ENCODE measurements around the gene EID2. TPM values are rescaled to one million over a fixed set of nuclear protein-coding genes. Genes with fewer than 3 reads are reported as not detected.

Gene EID2
- total RNA-seq, 1 donor from 2014 or later, result 17.2 TPM

DNA sequence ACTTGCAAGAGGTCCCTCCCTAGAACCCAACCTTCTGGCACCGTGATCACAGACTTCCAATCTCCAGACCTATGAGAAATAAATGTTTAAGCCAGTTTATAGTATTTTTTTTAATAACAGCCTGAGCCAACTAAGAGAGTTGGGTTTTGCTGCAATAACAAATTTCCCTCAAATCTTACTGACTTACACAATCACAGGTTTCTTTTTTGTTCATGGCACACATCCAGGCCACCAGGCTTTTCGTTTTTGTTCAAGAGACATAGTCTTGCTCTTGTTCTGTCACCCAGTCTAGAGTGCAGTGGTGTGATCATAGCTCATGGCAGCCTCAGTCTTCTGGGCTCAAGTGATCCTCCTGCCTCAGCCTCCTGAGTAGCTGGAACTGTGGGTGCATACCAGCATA is 27.0 kb downstream of the EID2 start:
- FAIRE-seq, result no peak
- Histone ChIP-seq H3K4me1 (ENCODE audit: insufficient read depth, low read length) (peaks cover 8% of the 10 kb centered on the region), H3K36me3 (ENCODE audit: insufficient read depth, low read length) (no peaks in the 10 kb centered on the region), H3K4me3 (ENCODE audit: insufficient read depth, low read depth, low read length) (no peak overlapping the region), H3K79me2 (ENCODE audit: insufficient read depth, low read length) (no peaks in the 10 kb centered on the region), H3K9me3 (ENCODE audit: insufficient read depth, low read depth, low read length) (peaks cover 2% of the 10 kb centered on the region), H2AFZ (ENCODE audit: low read depth, low read length) (no peak overlapping the region), H3K27ac (ENCODE audit: low read depth, low read length) (no peak overlapping the region), H3K4me2 (ENCODE audit: low read length) (no peak overlapping the region), H4K20me1 (ENCODE audit: insufficient read depth, low read length) (no peaks in the 10 kb centered on the region), H3K27me3 (ENCODE audit: insufficient read depth, low read length) (peaks cover 41% of the 10 kb centered on the region), H3K9ac (ENCODE audit: low read length) (no peak overlapping the region)
- DNase-seq (ENCODE audit: low read depth), result no peak
- H3K27ac Mint-ChIP-seq (ENCODE audit: unreplicated experiment), result no peak overlapping the region
- H3K36me3 Mint-ChIP-seq (ENCODE audit: low read depth, unreplicated experiment), result peaks cover 6% of the 10 kb centered on the region
- peaks cover 4% of the 10 kb centered on the region for H3K9me3 Mint-ChIP-seq (ENCODE audit: unreplicated experiment)
- no peaks in the 10 kb centered on the region for H3K4me1 Mint-ChIP-seq (ENCODE audit: low read depth, unreplicated experiment)
- TF ChIP-seq EZH2 (IDR thresholded peaks at IDR 0.05; ENCODE audit: insufficient read depth, low read length), result no peak
- TF ChIP-seq, protein P1, sequence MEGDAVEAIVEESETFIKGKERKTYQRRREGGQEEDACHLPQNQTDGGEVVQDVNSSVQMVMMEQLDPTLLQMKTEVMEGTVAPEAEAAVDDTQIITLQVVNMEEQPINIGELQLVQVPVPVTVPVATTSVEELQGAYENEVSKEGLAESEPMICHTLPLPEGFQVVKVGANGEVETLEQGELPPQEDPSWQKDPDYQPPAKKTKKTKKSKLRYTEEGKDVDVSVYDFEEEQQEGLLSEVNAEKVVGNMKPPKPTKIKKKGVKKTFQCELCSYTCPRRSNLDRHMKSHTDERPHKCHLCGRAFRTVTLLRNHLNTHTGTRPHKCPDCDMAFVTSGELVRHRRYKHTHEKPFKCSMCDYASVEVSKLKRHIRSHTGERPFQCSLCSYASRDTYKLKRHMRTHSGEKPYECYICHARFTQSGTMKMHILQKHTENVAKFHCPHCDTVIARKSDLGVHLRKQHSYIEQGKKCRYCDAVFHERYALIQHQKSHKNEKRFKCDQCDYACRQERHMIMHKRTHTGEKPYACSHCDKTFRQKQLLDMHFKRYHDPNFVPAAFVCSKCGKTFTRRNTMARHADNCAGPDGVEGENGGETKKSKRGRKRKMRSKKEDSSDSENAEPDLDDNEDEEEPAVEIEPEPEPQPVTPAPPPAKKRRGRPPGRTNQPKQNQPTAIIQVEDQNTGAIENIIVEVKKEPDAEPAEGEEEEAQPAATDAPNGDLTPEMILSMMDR (IDR thresholded peaks at IDR 0.05; ENCODE audit: insufficient read depth, low read depth, low read length), result no peak
- H3K27me3 Mint-ChIP-seq (ENCODE audit: low read depth, unreplicated experiment), result peaks cover 57% of the 10 kb centered on the region
- no peak overlapping the region for H3K4me3 Mint-ChIP-seq (ENCODE audit: unreplicated experiment)

- DNase-seq (ENCODE audit: low read depth), result no peak
- TF ChIP-seq, protein P1 (IDR thresholded peaks at IDR 0.05; ENCODE audit: insufficient read depth, low read depth, low read length), result no peak
- no peak for TF ChIP-seq EZH2 (IDR thresholded peaks at IDR 0.05; ENCODE audit: insufficient read depth, low read length)
- Histone ChIP-seq H4K20me1 (ENCODE audit: insufficient read depth, low read length) (no peaks in the 10 kb centered on the region), H3K4me1 (ENCODE audit: insufficient read depth, low read length) (peaks cover 3% of the 10 kb centered on the region), H3K27ac (ENCODE audit: low read depth, low read length) (no peak overlapping the region), H2AFZ (ENCODE audit: low read depth, low read length) (no peak overlapping the region), H3K4me3 (ENCODE audit: insufficient read depth, low read depth, low read length) (no peak overlapping the region), H3K9me3 (ENCODE audit: insufficient read depth, low read depth, low read length) (no peaks in the 10 kb centered on the region), H3K9ac (ENCODE audit: low read length) (no peak overlapping the region), H3K4me2 (ENCODE audit: low read length) (no peak overlapping the region), H3K27me3 (ENCODE audit: insufficient read depth, low read length) (peaks cover 17% of the 10 kb centered on the region), H3K36me3 (ENCODE audit: insufficient read depth, low read length) (no peaks in the 10 kb centered on the region), H3K79me2 (ENCODE audit: insufficient read depth, low read length) (no peaks in the 10 kb centered on the region)
- Mint-ChIP-seq H3K4me1 (ENCODE audit: low read depth, unreplicated experiment) (no peaks in the 10 kb centered on the region), H3K4me3 (ENCODE audit: unreplicated experiment) (no peak overlapping the region), H3K27me3 (ENCODE audit: low read depth, unreplicated experiment) (peaks cover 57% of the 10 kb centered on the region), H3K27ac (ENCODE audit: unreplicated experiment) (no peak overlapping the region), H3K36me3 (ENCODE audit: low read depth, unreplicated experiment) (peaks cover 3% of the 10 kb centered on the region), H3K9me3 (ENCODE audit: unreplicated experiment) (no peaks in the 10 kb centered on the region)
- no peak for FAIRE-seq
Observed at GRCh38 chr19:39509233-39509632, 30.7 kb downstream of the EID2 start.

- no peak for FAIRE-seq
- H3K36me3 Mint-ChIP-seq (ENCODE audit: low read depth, unreplicated experiment), result peaks cover 3% of the 10 kb centered on the region
Observed at GRCh38 chr19:39508629-39509028, 31.3 kb downstream of the EID2 start.

More at GRCh38 chr19:39508629-39509028, 31.3 kb downstream of the EID2 start:
- Histone ChIP-seq H3K4me2 (ENCODE audit: low read length) (no peak overlapping the region), H3K36me3 (ENCODE audit: insufficient read depth, low read length) (no peaks in the 10 kb centered on the region), H3K27me3 (ENCODE audit: insufficient read depth, low read length) (peaks cover 12% of the 10 kb centered on the region), H3K9ac (ENCODE audit: low read length) (no peak overlapping the region), H3K79me2 (ENCODE audit: insufficient read depth, low read length) (no peaks in the 10 kb centered on the region), H2AFZ (ENCODE audit: low read depth, low read length) (no peak overlapping the region), H4K20me1 (ENCODE audit: insufficient read depth, low read length) (no peaks in the 10 kb centered on the region), H3K4me3 (ENCODE audit: insufficient read depth, low read depth, low read length) (no peak overlapping the region), H3K4me1 (ENCODE audit: insufficient read depth, low read length) (peaks cover 3% of the 10 kb centered on the region), H3K27ac (ENCODE audit: low read depth, low read length) (no peak overlapping the region), H3K9me3 (ENCODE audit: insufficient read depth, low read depth, low read length) (no peaks in the 10 kb centered on the region)
- Mint-ChIP-seq H3K9me3 (ENCODE audit: unreplicated experiment) (no peaks in the 10 kb centered on the region), H3K27ac (ENCODE audit: unreplicated experiment) (no peak overlapping the region), H3K4me3 (ENCODE audit: unreplicated experiment) (no peak overlapping the region), H3K4me1 (ENCODE audit: low read depth, unreplicated experiment) (no peaks in the 10 kb centered on the region), H3K27me3 (ENCODE audit: low read depth, unreplicated experiment) (peaks cover 57% of the 10 kb centered on the region)
- no peak for TF ChIP-seq EZH2 (IDR thresholded peaks at IDR 0.05; ENCODE audit: insufficient read depth, low read length)
- TF ChIP-seq, protein P1 (IDR thresholded peaks at IDR 0.05; ENCODE audit: insufficient read depth, low read depth, low read length), result no peak
- no peak for DNase-seq (ENCODE audit: low read depth)
